ENCODE results near the gene VPREB1.
"Not testable (repeated sequence)": the region's sequence is repeated elsewhere in the genome, so short reads cannot be mapped to it uniquely, and the experiment has no call there.

The VPREB1 gene

DNA sequence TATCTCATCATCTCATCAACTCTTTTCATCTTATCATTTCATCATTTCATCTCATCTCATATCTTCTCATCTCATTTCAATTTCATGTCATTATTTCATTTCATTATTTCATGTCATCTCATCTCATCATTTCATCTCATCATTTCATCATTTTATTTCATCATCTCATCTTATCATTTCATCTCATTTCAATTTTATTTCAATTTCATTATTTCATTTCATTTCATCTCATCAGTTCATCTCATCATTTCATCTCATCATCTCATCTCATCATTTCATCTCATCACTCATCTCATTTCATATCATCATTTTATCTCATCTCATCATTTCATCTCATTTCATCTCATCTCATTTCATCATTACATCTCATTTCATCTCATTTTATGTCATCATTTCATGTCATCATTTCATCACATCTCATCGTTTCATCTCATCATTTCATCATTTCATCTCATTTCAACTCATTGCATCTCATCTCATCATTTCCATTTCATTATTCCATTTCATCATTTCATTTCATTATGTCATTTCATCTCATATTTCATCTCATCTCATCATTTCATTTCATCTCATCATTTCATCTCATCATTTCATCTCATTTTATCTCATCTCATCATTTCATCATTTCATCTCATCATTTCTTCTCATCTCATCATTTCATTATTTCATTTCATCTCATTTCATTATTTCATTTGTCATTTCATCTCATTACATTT lies 42.0 kb downstream of the VPREB1 start:
- intact Hi-C loops (cut with DNase I); DNase-seq: not testable (repeated sequence)

DNA sequence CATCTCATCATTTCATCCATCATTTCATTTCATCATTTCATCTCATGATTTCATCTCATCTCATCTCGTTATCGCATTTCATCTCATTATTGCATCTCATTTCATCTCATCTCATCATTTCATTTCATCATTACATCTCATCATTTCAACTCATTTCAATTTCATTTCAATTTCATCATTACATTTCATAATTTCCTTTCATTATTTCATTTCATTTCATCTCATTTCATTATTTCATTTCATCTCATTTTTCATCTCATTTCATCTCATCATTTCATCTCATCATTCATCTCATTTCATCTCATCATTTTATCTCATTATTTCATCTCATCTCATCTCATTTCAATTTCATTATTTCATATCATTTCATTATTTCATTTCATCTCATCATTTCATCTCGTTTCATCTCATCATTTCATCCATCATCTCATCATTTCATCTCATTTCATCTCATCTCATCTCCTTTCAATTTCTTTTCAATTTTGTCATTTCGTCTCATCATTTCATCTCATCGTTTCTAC lies 42.6 kb downstream of the VPREB1 start:
- DNase-seq; intact Hi-C loops (cut with DNase I): not testable (repeated sequence)

- intact Hi-C loops (cut with DNase I); DNase-seq: not testable (repeated sequence)
Measured at GRCh38 chr22:22289666-22290065, 45.1 kb downstream of the VPREB1 start.

DNA sequence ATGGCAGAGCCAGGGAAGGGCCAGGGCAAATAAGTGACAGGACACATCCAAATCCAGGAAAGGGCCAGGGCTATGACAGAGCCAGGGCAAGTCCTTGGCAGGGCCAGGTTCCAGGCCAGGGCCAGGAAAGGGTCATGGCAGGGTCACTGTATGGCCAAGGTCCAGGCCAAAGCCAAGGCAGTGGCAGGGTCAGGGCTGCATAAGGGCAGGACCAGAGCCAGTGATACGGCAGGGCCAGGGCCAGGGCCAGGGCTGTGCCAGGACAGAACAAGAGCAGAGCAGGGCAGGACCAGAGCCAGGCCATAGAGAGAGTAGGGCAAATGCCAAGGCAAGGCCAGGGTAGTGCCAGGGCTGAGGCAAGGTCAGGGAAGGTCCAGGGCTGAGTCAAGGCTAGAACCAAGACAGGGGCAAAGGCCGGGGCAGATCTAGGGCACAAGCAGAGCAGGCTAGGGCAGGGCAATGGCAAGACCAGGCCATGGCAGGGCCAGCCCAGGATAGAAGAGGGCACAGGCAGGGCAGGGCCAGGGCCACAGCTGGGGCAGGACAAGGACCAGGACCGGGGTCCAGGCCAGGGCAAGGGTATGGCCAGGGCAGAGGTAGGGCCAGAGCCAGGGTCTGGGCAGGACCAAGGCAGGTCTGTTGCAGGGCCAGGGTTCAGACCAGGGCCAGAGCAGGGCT lies 46.7 kb downstream of the VPREB1 start:
- DNase-seq; intact Hi-C loops (cut with DNase I): not testable (repeated sequence)

GRCh38 chr22:22292656-22293055 lies 48.1 kb downstream of the VPREB1 start:
- DNase-seq; intact Hi-C loops (cut with DNase I): not testable (repeated sequence)

GRCh38 chr22:22293436-22293835 lies 48.9 kb downstream of the VPREB1 start:
- DNase-seq, result not testable (repeated sequence)

GRCh38 chr22:22294641-22295040 lies 50.1 kb downstream of the VPREB1 start:
- intact Hi-C loops (cut with DNase I); DNase-seq: not testable (repeated sequence)

More at GRCh38 chr22:22293436-22293835, 48.9 kb downstream of the VPREB1 start:
- intact Hi-C loops (cut with DNase I), result not testable (repeated sequence)

Data from head of caudate nucleus (tissue), 42 donors.